HG03521 (cell line): ENCODE measurements around the gene SLC35E3.

ENCODE experiments used
- ATAC-seq: cut with Tn5 transposase; IDR thresholded peaks from one replicate; pipeline ENCODE4 v1.9.1; 2021; ENCODE audit warnings: mild to moderate bottlenecking, moderate library complexity; ENCODE audit not compliant: unreplicated experiment

Gene SLC35E3

DNA sequence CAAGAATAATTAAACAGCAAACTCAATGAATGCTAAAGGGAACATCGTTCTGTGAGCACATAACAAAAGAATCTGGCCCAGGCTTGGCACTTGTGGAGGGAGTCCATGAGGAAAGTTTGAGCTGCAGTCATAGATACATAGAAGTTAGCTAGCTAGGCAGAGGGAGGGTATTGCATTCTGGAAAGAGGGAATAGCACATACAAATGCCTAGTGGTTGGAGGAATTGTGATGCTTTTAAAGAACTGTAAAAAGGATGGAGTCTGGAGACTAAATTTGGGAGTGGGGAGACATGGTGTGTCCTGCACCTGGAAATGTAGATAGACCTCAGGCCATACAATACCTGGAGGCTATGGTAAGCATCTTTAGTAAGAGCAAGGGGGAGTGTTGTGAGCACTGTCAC is 24.0 kb downstream of the SLC35E3 start:
- ATAC-seq, result no peak

DNA sequence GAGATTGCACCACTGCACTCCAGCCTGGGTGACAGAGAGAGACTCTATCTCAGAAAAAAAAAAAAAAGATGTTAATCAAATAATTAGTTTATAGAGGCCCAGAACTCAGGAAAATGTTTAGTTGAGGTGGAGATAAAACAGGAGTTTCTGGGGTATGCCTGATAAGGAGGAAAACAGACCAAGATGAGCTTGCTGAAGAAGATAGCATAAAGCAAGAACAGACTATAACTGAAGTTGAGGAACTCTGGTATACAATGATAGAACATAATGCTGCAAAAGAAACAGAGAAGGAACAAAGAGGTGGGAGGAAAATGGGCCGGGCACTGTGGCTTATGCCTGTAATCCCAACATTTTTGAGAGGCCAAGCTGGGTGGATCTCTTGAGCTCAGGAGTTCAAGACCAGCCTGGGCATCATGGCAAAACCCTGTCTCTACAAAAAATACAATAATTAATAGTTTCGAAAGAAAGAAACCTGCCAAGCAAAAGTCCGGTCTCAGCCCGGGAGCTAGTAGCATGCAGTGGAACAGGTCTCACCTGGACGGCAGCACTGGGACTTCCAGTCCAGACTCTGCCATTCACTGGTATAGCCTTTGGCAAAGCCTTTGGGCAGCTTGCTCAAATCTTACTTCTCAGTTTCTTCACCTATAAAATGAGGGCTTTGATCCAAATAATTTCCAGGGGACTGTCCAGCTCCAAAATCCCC is 25.4 kb downstream of the SLC35E3 start:
- no peak for ATAC-seq

DNA sequence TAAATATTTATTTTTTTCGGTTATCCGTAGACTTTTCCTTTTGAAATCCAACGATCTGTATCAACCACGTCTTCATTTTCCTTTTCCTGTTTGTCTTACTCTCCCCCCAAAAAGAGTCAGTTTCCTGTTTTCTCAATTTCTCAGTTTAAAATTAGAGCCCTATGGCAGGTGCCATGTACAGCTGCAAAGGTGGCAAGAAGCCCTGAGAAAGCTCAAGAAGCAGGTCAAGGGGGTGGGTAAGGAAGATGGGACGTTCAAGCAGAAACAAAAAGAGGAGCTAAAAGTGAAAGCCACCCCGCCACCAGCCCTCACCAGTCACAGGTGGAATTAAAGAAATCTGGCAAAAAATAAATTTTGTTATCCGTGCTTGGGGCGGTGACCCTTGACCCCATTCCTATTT is 26.7 kb downstream of the SLC35E3 start:
- ATAC-seq, result no peak

DNA sequence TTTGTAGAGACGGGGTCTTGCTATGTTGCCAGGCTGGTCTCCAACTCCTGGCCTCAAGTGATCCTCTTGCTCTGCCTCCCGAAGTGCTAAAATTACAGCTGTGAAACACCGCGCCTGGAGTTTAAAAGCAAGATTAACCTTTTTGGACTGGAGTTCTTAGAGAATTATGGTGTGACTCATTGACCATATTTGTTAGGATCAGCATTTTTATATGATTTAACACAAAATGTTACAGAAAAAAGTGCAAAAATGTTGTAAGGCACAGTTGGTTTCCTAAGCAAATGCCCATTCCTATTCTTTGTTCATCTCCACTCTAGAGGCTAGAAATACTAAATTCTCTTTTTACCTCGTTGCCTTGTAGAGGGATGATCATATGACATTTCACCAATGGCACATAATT is 27.6 kb downstream of the SLC35E3 start:
- ATAC-seq, result no peak

DNA sequence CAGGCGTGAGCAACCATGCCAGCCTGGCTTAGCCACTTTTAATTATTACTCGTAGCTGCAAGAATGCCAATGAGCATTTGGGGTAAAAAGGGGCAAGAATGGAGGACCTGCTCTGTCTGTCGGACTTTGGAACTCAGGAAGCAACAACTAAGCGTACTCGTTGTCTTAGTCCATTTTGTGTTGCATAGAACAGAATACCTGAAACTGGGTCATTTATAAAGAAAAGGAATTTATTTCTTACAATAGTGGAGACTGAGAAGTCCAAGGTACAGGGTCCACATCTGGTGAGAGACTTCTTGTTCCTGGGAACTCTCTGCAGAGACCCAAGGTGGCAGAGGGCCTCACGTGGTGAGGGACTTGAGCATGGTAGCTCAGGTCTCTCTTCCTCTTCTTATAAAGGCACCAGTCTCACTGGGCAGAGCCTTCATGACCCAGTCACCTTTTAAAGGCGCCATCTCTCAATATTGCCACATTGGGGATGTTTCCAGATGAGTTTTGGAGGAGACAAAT is 29.2 kb downstream of the SLC35E3 start:
- ATAC-seq, result no peak

DNA sequence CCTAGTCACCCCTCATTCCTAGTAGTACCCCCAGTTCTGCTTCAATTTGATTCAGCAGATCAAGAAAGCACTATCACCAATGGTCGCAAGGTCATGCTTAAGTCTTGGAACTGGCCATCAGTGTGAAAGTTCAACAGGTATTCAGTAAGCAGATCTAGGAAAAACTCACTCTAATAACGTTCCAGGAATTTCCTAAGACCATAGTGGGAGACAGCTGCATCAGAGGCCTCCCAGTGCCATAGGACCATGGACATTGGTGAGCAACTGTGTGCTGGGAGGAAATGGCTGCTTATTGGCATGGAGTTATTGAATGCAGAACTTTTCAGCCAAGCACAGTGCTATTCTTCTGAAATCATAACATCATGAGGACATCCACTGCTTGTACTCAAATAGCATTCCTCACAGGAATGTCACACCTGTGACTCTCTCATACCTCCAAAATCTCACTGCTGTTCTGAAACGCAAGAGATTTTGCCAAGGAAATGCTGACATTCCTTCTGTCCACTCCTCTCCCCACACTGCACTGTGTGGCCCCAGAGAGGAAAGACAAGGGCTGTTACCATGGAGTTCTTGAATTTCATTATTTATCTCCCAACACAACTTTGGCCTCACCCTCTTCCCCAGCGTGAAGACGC is 31.1 kb downstream of the SLC35E3 start:
- no peak for ATAC-seq

DNA sequence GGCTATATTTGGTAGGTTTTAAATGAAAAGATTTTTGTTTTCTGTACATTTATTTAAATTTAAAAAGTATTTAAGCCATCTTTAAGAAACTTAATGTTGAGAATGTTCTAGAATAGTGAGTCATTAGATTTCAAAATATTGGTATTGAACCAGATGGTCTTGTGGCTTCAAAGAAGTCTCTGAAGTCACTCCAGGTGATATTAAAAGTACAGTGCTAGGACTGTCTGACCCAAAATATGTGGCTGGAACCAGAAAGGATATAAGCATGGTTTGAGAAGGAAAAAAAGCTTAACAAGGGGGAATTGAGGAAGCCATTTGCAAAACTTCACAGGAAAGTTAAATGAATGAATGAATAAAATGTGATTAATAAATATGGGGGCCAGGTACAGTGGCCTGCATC is 33.3 kb downstream of the SLC35E3 start:
- no peak for ATAC-seq

DNA sequence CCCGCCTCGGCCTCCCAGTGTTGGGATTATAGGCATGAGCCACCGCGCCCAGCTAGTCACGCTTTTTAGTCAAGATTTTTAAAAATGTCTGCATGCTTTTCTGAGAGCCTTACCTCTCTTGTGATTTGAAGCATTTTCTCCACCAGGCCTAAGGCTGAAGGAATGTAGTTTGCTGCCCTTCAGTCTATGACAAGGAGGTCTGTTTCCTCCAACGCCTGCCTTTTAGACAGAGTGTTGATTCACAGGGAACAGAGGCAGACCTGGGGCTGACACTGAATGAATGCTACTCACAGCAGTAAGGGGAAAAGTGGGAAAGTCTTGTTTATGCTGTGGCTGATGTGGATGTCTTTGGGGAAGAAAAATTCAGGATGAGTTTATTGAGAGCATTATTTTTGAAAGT is 34.8 kb downstream of the SLC35E3 start:
- no peak for ATAC-seq

DNA sequence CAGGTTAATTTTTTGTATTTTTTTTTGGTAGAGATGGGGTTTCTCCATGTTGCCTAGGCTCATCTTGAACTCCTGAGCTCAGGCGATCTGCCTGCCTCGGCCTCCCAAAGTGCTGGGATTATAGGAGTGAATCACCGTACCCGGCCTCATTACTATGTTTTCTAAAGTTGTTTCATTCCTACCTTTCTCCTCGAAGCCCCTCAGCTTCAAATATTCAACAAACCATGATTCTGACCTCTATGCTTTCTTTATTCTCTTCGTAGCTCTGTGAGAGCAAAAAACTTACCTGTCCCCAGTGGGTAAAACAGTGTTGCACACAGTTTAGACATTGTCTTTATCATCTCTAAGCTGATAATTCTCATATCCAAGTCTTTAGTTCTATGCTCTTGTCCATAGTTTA is 35.8 kb downstream of the SLC35E3 start:
- no peak for ATAC-seq

DNA sequence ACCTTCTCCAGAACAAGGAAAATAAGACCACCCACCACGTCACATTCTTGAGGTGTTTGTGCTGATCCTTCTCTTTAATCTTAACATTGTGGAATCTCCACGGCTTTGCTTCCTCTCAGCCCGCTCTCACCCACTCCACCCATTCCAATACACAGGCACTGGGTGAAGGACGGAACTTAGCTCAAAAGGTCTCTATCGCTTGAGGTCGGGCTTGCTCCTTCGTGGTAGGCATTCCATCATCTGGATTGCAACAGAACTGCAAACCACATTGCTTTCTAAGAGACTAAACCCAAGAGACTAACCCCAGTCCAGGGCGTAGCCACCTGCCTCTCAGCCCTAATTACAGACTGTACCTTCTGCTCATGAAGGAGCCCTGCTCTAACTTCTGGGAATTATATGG is 38.0 kb downstream of the SLC35E3 start:
- no peak for ATAC-seq

DNA sequence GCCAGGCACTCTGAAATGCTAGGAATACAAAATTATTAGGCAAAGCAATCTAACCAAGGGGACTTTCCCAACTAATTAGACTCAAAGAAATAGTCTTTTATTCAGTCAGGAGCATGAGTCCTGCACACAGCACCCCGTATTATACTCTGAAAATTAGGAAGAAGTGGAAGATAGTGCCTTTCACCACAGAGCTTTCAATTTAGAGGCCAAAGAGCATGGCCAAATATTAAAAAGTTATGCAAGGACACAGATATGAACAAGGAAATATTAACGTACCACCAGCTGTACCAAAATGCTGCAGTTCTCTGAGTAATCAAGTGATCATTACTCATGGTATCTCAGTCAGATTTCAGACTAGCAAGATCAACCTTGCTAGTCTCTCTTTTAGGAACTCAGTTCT is 39.4 kb downstream of the SLC35E3 start:
- ATAC-seq, result no peak

DNA sequence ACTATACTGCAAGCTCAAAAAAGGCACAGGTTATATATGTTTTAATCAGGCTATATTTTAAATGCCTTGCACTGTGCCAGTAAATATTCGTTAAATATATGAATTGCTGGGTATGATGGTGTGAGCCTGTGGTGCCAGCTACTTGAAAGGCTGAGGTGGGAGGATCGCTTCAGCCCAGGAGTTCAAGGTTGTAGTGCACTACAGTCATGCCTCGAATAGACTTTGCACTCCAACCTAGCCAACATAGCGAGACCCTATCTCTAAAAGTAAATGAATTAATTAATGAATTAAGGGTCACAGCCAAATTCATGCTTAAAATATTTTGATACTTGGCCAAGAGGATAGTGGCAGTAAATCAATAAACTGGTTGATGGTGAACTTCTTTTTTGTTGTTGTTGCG is 39.8 kb downstream of the SLC35E3 start:
- no peak for ATAC-seq

DNA sequence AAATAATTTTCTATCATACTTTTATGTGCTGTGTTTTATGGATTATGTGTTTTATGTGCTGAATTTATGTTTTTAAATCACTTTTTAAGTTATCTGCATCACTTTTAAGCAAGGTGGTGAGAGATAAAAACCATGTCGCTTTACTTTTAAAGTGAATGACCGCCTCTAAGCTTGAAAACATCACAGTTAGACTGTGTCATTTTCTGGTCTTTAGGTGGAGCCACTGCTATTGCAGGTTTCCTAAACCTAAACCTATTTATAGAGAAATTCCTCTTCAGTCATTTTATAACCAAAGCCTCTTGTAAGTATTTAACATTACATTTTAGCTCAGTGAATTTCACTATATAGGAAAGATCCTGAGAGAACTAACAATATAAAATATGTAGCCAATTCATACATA is 41.0 kb downstream of the SLC35E3 start:
- ATAC-seq, result no peak

DNA sequence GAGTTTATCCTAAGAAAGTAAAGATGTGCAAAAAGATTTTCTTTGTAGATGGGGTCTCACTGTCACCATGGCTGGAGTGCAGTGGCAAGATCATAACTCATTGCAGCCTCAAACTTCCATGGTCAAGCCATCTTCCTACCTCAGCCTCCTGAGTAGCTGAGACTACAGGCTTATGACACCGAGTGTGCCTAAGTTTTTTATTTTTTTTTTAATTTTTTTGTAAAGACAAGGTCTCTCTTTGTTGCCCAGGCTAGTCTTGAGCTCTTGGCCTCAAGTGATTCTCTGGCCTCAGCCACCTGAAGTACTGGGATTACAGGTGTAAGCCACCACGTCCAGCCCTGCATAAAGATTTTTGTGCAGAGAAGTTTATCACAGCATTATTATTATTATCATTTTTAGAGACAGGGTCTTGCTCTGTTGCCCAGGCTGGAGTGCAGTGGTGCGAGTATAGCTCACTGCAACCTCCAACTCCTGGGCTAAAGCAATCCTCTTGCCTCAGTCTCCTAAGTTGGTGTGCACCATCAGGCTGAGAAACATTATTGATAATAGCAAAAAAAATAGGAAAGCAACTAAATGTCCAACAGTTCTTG is 42.7 kb downstream of the SLC35E3 start:
- no peak for ATAC-seq

DNA sequence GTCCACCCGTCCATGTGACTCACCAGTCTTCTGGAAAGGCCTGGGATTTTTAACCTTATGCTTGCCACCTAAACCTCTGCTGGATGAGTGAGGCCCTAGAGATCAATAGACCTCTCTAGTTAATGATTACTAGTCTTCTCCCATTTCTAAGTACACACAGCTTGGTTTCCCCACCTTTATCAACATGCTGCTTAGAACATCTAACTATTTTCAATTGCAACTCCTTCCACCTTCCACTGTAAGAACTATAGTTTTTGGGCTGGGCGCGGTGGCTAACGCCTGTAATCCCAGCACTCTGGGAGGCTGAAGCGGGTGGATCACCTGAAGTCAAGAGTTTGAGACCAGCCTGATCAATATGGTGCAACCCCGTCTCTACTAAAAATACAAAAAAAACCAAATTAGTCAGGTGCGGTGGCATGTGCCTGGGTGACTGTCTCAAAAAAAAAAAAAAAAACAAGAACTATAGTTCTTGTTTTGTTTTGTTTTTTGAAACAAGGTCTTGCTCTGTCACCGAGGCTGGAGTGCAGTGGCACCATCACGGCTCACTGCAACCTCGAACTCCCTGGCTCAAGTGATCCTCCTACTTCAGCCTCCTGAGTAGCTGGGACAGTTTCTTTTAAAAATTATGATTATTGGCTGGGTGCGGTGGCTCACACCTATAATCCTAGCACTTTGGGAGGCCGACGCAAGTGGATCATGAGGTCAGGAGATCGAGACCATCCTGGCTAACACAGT is 43.3 kb downstream of the SLC35E3 start:
- ATAC-seq, result no peak

DNA sequence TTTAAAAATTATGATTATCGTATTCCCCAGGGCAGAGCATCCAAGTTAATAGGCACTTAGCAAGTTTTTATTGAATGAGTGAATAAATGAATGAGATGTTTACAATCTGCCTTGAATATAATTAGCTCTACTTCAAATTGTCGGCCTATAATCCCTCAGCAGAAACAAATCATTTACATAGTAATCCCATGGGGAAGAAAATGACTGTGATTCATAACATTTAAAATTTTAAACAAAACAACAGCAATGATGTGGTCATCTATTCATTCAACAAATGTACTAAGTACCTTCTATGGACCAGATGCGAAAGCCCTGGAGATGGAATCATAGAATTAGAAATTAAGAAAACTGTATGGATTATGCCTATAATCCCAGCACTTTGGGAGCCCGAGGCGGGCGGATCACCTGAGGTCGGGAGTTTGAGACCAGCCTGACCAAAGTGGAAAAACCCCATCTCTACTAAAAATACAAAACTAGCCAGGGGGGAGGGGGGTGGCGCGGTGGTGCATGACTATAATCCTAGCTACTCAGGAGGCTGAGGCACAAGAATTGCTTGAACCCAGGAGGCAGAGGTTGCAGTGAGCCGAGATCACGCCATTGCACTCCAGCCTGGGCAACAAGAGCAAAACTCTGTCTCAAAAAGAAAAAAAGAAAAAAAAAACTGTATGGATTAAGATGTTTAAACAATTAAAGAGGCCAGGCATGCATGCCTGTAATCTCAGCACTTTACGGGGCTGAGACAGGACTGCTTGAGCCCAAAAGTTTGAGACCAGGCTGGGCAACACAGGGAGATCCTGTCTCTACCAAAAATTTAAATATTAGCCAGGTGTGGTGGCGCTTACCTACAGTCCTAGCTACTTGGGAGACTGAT is 44.3 kb downstream of the SLC35E3 start:
- ATAC-seq, result no peak

DNA sequence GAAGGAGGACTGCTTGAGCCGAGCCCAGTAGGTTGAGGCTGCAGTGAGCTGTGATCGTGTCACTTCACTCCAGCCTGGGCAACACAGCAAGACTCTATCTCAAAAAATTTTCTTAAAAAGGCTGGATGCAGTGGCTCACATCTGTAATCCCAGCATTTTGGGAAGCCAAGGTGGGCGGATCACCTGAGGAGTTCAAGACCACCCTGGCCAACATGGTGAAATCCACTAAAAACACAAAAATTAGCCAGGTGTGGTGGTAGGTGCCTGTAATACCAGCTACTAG is 44.9 kb downstream of the SLC35E3 start:
- no peak for ATAC-seq

DNA sequence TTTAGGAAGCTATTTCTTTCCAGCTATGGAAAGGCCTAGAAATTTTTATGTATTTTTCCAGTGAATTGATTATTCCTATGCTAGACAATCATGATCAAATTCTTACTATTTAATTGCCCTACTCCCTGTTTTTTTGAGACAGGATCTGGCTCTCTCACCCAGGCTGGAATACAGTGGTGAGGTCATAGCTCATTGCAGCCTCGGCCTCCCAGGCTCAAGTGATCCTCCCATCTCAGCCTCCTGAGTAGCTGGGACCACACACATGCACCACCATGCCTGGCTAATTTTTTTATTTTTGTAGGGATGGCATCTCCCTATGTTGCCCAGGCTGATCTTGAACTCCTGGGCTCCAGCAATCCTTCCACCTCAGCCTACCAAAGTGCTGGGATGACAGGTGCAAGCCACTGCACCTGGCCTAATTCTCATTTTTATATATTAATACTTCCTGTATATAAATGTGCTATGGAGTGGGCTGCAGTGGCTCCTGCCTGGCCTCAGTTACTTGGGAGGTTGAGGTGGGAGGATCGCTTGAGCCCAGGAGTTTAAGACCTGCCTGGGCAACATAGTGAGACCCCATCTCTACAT is 46.0 kb downstream of the SLC35E3 start:
- ATAC-seq, result no peak

DNA sequence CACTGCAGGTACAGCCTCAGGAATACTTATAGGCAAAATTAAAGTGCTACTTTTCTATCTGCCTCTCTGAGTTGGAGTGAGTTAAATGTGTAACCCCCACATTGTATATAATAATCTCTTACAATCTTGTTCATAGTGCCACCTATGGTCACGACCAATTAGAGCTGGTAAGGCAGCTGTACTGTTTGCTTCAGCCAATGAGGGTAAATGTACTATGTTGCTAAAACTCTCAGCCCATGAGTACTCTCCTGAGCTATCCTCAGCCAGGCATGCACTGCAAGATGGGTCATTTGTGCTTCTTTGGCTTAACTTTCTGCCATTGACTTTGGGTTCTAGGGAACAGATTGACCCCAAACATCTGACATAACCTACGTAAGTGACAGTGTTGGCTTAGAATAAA is 47.0 kb downstream of the SLC35E3 start:
- peak; percentile 94 for ATAC-seq

DNA sequence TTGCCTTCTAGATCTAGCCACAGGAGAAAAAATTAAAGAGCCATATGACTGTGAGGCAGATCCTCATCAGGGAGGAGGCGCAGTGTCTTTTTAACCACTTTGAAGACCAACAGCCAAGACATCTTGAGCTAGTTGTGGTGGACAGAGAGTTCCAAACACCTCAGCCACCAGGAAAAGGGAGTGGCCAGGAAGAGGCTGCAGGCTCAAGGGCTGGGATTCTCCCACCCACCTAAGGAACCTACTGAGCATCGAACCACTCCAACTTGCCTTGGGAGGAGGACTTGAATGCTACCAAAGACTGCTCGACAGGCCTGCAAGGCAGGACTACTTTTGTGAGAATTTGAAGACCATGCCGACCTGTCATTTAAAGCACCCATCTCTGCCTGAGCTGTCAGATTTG is 47.5 kb downstream of the SLC35E3 start:
- ATAC-seq, result no peak
